Measurements from ENCODE around the gene GABBR2.
"Not testable (repeated sequence)": the region's sequence is repeated elsewhere in the genome, so short reads cannot be mapped to it uniquely, and the experiment has no call there.

The GABBR2 gene

GRCh38 chr9:98533866-98534265 lies 174.9 kb downstream of the GABBR2 start:
- no peak for FAIRE-seq

- no peak for FAIRE-seq
Measured at GRCh38 chr9:98533132-98533531, 175.6 kb downstream of the GABBR2 start.

GRCh38 chr9:98532574-98532973 lies 176.2 kb downstream of the GABBR2 start:
- FAIRE-seq, result no peak

GRCh38 chr9:98532147-98532546 lies 176.6 kb downstream of the GABBR2 start:
- FAIRE-seq, result no peak

- FAIRE-seq, result no peak
Measured at GRCh38 chr9:98530806-98531386, 177.8 kb downstream of the GABBR2 start.

GRCh38 chr9:98530275-98530674 lies 178.5 kb downstream of the GABBR2 start:
- no peak for FAIRE-seq

- FAIRE-seq, result no peak
Measured at GRCh38 chr9:98529841-98530240, 178.9 kb downstream of the GABBR2 start.

- no peak for FAIRE-seq
Measured at GRCh38 chr9:98523231-98523901, 185.4 kb downstream of the GABBR2 start.

- FAIRE-seq, result no peak
Measured at GRCh38 chr9:98522487-98522886, 186.2 kb downstream of the GABBR2 start.

- no peak for FAIRE-seq
Measured at GRCh38 chr9:98521141-98521540, 187.6 kb downstream of the GABBR2 start.

GRCh38 chr9:98520221-98520960 lies 188.3 kb downstream of the GABBR2 start:
- no peak for FAIRE-seq

- no peak for FAIRE-seq
Measured at GRCh38 chr9:98519641-98520040, 189.1 kb downstream of the GABBR2 start.

GRCh38 chr9:98518556-98518955 lies 190.2 kb downstream of the GABBR2 start:
- no peak for FAIRE-seq

GRCh38 chr9:98517761-98518160 lies 191.0 kb downstream of the GABBR2 start:
- FAIRE-seq, result no peak

GRCh38 chr9:98516897-98517503 lies 191.7 kb downstream of the GABBR2 start:
- no peak for FAIRE-seq

- FAIRE-seq, result no peak
Measured at GRCh38 chr9:98516205-98516896, 192.4 kb downstream of the GABBR2 start.

- FAIRE-seq, result no peak
Measured at GRCh38 chr9:98515506-98516204, 193.1 kb downstream of the GABBR2 start.

- FAIRE-seq, result no peak
Measured at GRCh38 chr9:98514841-98515240, 193.9 kb downstream of the GABBR2 start.

- FAIRE-seq, result not testable (repeated sequence)
Measured at GRCh38 chr9:98508217-98508919, 200.4 kb downstream of the GABBR2 start.

- no peak for FAIRE-seq
Measured at GRCh38 chr9:98506422-98507054, 202.2 kb downstream of the GABBR2 start.
